Heart left ventricle (tissue), 13 donors: Measurements from ENCODE around the gene CC2D2B.
"Not testable (repeated sequence)": the region's sequence is repeated elsewhere in the genome, so short reads cannot be mapped to it uniquely, and the experiment has no call there.

Experiments used
- CTCF ChIP-seq, 12 donors: fragments of 200-600 bp; sonication (generic) in 4 of 12; IDR thresholded peaks; one replicate each; pipeline versions ENCODE4 v1.5.0 to v1.8.0; 2018 to 2022; ENCODE audit warnings: antibody characterized with exemption in 12 of 12, mild to moderate bottlenecking in 5 of 12
- POLR2A ChIP-seq, 2 donors: fragments of 450-650 bp; IDR thresholded peaks; one replicate each; pipeline ENCODE4 v1.6.1; 2017; ENCODE audit warnings: antibody characterized with exemption in 2 of 2, mild to moderate bottlenecking in 2 of 2, moderate library complexity in 2 of 2
- donor health status: ischemic (EF 13 %, LVEDD 7.1; RV severe dilation, severe dysfunction).
- donor health status: DM: no; HTN: yes; CAD: no.
- donor health status: DM: no; HTN: no; CAD: no.
- donor health status: ischemic (EF 25% LVEDD 6.9; RV normal size, moderate dysfunction).
- donor health status: ischemic (EF 25% LVEDD 5.7; RV mildly dilated, moderate dysfunction).
- donor health status: ischemic (EF 35%, LVEDD 5.7; RV mildly dilated, moderate dysfunction).
- donor health status: nonischemic (EF 11% LVEDD 7.7; RV severe dilation, severe dysfunction).
- donor health status: DM: yes; HTN: yes; CAD: no.
- donor health status: PGD.
- donor health status: ischemic (EF 29% LVEDD 5.4; RV normal size, mild dysfunction).
- donor health status: nonischemic (EF 23%, LVEDD 6.1; RV moderate dilation, normal function).

DNA sequence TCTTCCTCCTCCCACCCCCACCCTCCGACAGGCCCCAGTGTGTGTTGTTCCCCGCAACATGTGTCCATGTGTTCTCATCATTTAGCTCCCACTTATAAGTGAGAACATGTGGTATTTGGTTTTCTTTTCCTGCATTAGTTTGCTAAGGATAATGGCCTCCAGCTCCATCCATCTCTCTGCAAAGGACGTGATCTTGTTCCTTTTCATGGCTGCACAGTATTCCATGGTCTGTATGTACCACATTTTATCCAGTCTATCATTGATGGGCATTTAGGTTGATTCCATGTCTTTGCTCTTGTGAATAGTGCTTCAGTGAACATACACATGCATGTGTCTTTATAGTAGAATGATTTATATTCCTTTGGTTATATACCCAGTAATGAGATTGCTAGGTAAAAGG is 140.2 kb downstream of the CC2D2B start:
- not testable (repeated sequence) for TF ChIP-seq POLR2A, CTCF (IDR thresholded peaks at IDR 0.05)
